ENCODE data around the gene TCF3. TPM values are rescaled to one million over a fixed set of nuclear protein-coding genes. Genes with fewer than 3 reads are reported as not detected.

The TCF3 gene
- total and polyA plus RNA-seq, 2 donors (not counting 1 experiment from before 2014, with no cell fraction given) = 39.3 to 54.7 TPM

GRCh38 chr19:1668486-1669270 lies 16.3 kb upstream of the TCF3 start:
- Histone ChIP-seq H3K9me3 (ENCODE audit: control insufficient read depth, insufficient read depth, low read depth, low read length) (no peaks in the 10 kb centered on the region), H3K4me3 (replicated peaks in 1 of 4; ENCODE audit: control extremely low read depth in 1 of 4, insufficient read depth in 1 of 4, low read depth in 3 of 4, low read length in 4 of 4) (no peak overlapping the region), H4K20me1 (ENCODE audit: control insufficient read depth, extremely low read depth, insufficient read depth, low read length) (no peaks in the 10 kb centered on the region), H3K27ac (ENCODE audit: insufficient read depth, low read length) (no peak overlapping the region), H3K79me2 (ENCODE audit: control insufficient read depth, insufficient read depth, low read length) (no peaks in the 10 kb centered on the region), H3K9ac (ENCODE audit: insufficient read depth, low read length) (no peak overlapping the region), H3K27me3 (ENCODE audit: control insufficient read depth, insufficient read depth, low read length) (peaks cover 18% of the 10 kb centered on the region), H3K36me3 (ENCODE audit: control insufficient read depth, insufficient read depth, low read length) (no peaks in the 10 kb centered on the region), H3K4me2 (ENCODE audit: extremely low read depth, insufficient read depth, low read length) (no peak overlapping the region), H3K4me1 (ENCODE audit: control insufficient read depth, extremely low read depth, insufficient read depth, low read length) (no peaks in the 10 kb centered on the region), H2AFZ (ENCODE audit: low read length) (no peak overlapping the region)
- no peak for TF ChIP-seq CTCF (conservative IDR thresholded peaks at IDR 0.05 in 1 of 2, IDR thresholded peaks at IDR 0.05 in 1 of 2; ENCODE audit: low read depth in 1 of 2, low read length in 2 of 2)
- no peak for TF ChIP-seq EZH2 (IDR thresholded peaks at IDR 0.05; ENCODE audit: low read length, missing control alignments)
- DNase-seq (ENCODE audit: low read depth in 2 of 2) = peak in 1 of 2 donors; percentile 9

GRCh38 chr19:1668048-1668485 lies 15.7 kb upstream of the TCF3 start:
- Histone ChIP-seq H3K27ac (ENCODE audit: insufficient read depth, low read length) (no peak overlapping the region), H3K36me3 (ENCODE audit: control insufficient read depth, insufficient read depth, low read length) (no peaks in the 10 kb centered on the region), H3K4me2 (ENCODE audit: extremely low read depth, insufficient read depth, low read length) (no peak overlapping the region), H3K9me3 (ENCODE audit: control insufficient read depth, insufficient read depth, low read depth, low read length) (no peaks in the 10 kb centered on the region), H3K27me3 (ENCODE audit: control insufficient read depth, insufficient read depth, low read length) (peaks cover 18% of the 10 kb centered on the region), H3K4me3 (replicated peaks in 1 of 4; ENCODE audit: control extremely low read depth in 1 of 4, insufficient read depth in 1 of 4, low read depth in 3 of 4, low read length in 4 of 4) (no peak overlapping the region), H3K79me2 (ENCODE audit: control insufficient read depth, insufficient read depth, low read length) (no peaks in the 10 kb centered on the region), H3K9ac (ENCODE audit: insufficient read depth, low read length) (no peak overlapping the region), H2AFZ (ENCODE audit: low read length) (no peak overlapping the region), H4K20me1 (ENCODE audit: control insufficient read depth, extremely low read depth, insufficient read depth, low read length) (no peaks in the 10 kb centered on the region), H3K4me1 (ENCODE audit: control insufficient read depth, extremely low read depth, insufficient read depth, low read length) (no peaks in the 10 kb centered on the region)
- TF ChIP-seq CTCF (conservative IDR thresholded peaks at IDR 0.05 in 1 of 2, IDR thresholded peaks at IDR 0.05 in 1 of 2; ENCODE audit: low read depth in 1 of 2, low read length in 2 of 2) (no peak), EZH2 (IDR thresholded peaks at IDR 0.05; ENCODE audit: low read length, missing control alignments) (peak; percentile 72)
- DNase-seq (ENCODE audit: low read depth in 2 of 2) = no peak

GRCh38 chr19:1665565-1666047 lies 13.2 kb upstream of the TCF3 start:
- no peak for DNase-seq (ENCODE audit: low read depth in 2 of 2)
- Histone ChIP-seq H2AFZ (ENCODE audit: low read length) (no peak overlapping the region), H3K4me2 (ENCODE audit: extremely low read depth, insufficient read depth, low read length) (no peak overlapping the region), H3K79me2 (ENCODE audit: control insufficient read depth, insufficient read depth, low read length) (no peaks in the 10 kb centered on the region), H3K27ac (ENCODE audit: insufficient read depth, low read length) (no peak overlapping the region), H3K36me3 (ENCODE audit: control insufficient read depth, insufficient read depth, low read length) (no peaks in the 10 kb centered on the region), H3K4me1 (ENCODE audit: control insufficient read depth, extremely low read depth, insufficient read depth, low read length) (no peaks in the 10 kb centered on the region), H3K9me3 (ENCODE audit: control insufficient read depth, insufficient read depth, low read depth, low read length) (no peaks in the 10 kb centered on the region), H3K27me3 (ENCODE audit: control insufficient read depth, insufficient read depth, low read length) (peaks cover 18% of the 10 kb centered on the region), H3K4me3 (replicated peaks in 1 of 4; ENCODE audit: control extremely low read depth in 1 of 4, insufficient read depth in 1 of 4, low read depth in 3 of 4, low read length in 4 of 4) (no peak overlapping the region), H4K20me1 (ENCODE audit: control insufficient read depth, extremely low read depth, insufficient read depth, low read length) (no peaks in the 10 kb centered on the region), H3K9ac (ENCODE audit: insufficient read depth, low read length) (no peak overlapping the region)
- TF ChIP-seq EZH2 (IDR thresholded peaks at IDR 0.05; ENCODE audit: low read length, missing control alignments) (no peak), CTCF (conservative IDR thresholded peaks at IDR 0.05 in 1 of 2, IDR thresholded peaks at IDR 0.05 in 1 of 2; ENCODE audit: low read depth in 1 of 2, low read length in 2 of 2) (no peak)
